ENCODE results near the gene CNPY1.

DNA sequence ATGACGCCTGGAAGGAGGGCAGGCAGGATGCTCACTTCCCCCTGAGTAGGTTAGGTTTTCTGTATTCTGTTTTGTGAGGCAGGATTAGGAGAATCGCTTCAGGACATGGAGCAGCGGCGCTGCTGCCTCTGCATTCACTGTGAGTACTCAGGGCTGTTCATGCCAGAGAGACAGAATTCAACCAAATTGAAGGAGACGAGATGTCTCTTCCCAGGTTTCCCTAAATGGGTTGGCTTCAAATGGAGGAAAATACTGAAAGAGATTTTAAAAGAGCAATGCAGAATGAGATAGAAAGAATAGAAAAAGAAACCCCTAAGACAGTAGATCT is 21.9 kb upstream of the CNPY1 start:
- TF ChIP-seq CTCF (IDR thresholded peaks at IDR 0.05; ENCODE audit: control extremely low read depth in 1 of 3, insufficient read depth in 1 of 3, low read depth in 1 of 3, low read length in 3 of 3), result no peak
- TF ChIP-seq SRF (IDR thresholded peaks at IDR 0.05; ENCODE audit: low read depth, low read length), result no peak
- TF ChIP-seq EP300 (IDR thresholded peaks at IDR 0.05; ENCODE audit: borderline replicate concordance in 1 of 2, low read depth in 2 of 2, low read length in 2 of 2), result no peak
- no peak for TF ChIP-seq BCL11A (IDR thresholded peaks at IDR 0.05; ENCODE audit: low read depth in 2 of 2, low read length in 2 of 2)
- no peak for TF ChIP-seq EZH2 (IDR thresholded peaks at IDR 0.05; ENCODE audit: low read depth, low read length, severe bottlenecking)
- no peak for TF ChIP-seq RXRA (IDR thresholded peaks at IDR 0.05; ENCODE audit: insufficient read depth, low read depth, low read length)
- no peak for TF ChIP-seq POLR2A (IDR thresholded peaks at IDR 0.05; ENCODE audit: control extremely low read depth in 1 of 2, low read depth in 2 of 2, low read length in 2 of 2)
- TF ChIP-seq TAF1 (IDR thresholded peaks at IDR 0.05; ENCODE audit: low read depth, low read length), result no peak
- TF ChIP-seq CEBPB (IDR thresholded peaks at IDR 0.05; ENCODE audit: low read depth, low read length), result no peak
- no peak for TF ChIP-seq USF2 (IDR thresholded peaks at IDR 0.05; ENCODE audit: low read length)
- TF ChIP-seq MAX (IDR thresholded peaks at IDR 0.05), result no peak

Data from H1 (cell line).